Activated CD4-positive, CD25-positive, alpha-beta regulatory T cell treated with anti-CD3 and anti-CD28 coated beads, Interleukin-2, amount 50 U/mL, for 24 hours (primary cell): ENCODE results near the gene PTGR2.
"Not testable (repeated sequence)": the region's sequence is repeated elsewhere in the genome, so short reads cannot be mapped to it uniquely, and the experiment has no call there.

Experiments
- ATAC-seq, 2 donors: fragments of 150-1000 bp; cut with Tn5 transposase; one replicate each; pipeline ENCODE4 v1.10.0; 2021; ENCODE audit warnings: mild to moderate bottlenecking in 1 of 2, moderate library complexity in 1 of 2

PTGR2 gene

GRCh38 chr14:73833530-73834260 lies 17.9 kb upstream of the PTGR2 start:
- no peak for ATAC-seq

- ATAC-seq = no peak
These were observed 17.4 kb upstream of the PTGR2 start for GRCh38 chr14:73834261-73834625.

- ATAC-seq = not testable (repeated sequence)
These were observed 13.2 kb upstream of the PTGR2 start for GRCh38 chr14:73838293-73839034.

GRCh38 chr14:73842201-73842600 lies 9.4 kb upstream of the PTGR2 start:
- ATAC-seq = no peak

- ATAC-seq = no peak
These were observed 8.8 kb upstream of the PTGR2 start for GRCh38 chr14:73842851-73843250.

- ATAC-seq = no peak
These were observed 8.3 kb upstream of the PTGR2 start for GRCh38 chr14:73843296-73843695.

GRCh38 chr14:73846947-73847346 lies 4.7 kb upstream of the PTGR2 start:
- ATAC-seq = no peak

- no peak for ATAC-seq
These were observed 631 bp upstream of the PTGR2 start for GRCh38 chr14:73851000-73851399.

- no peak for ATAC-seq
These were observed 7.5 kb downstream of the PTGR2 start for GRCh38 chr14:73859145-73859544.

GRCh38 chr14:73861073-73861472 lies 9.4 kb downstream of the PTGR2 start:
- ATAC-seq = no peak

GRCh38 chr14:73862480-73862879 lies 10.8 kb downstream of the PTGR2 start:
- no peak for ATAC-seq

- ATAC-seq = no peak
These were observed 11.6 kb downstream of the PTGR2 start for GRCh38 chr14:73863209-73863608.

- no peak for ATAC-seq
These were observed 14.0 kb downstream of the PTGR2 start for GRCh38 chr14:73865534-73866113.

- ATAC-seq = not testable (repeated sequence)
These were observed 18.1 kb downstream of the PTGR2 start for GRCh38 chr14:73869754-73870153.

- ATAC-seq = no peak
These were observed 19.0 kb downstream of the PTGR2 start for GRCh38 chr14:73870525-73871235.

- no peak for ATAC-seq
These were observed 22.0 kb downstream of the PTGR2 start for GRCh38 chr14:73873660-73874059.

GRCh38 chr14:73877790-73878189 lies 26.2 kb downstream of the PTGR2 start:
- ATAC-seq = no peak

GRCh38 chr14:73878436-73878835 lies 26.8 kb downstream of the PTGR2 start:
- ATAC-seq = no peak

- no peak for ATAC-seq
These were observed 27.4 kb downstream of the PTGR2 start for GRCh38 chr14:73879027-73879426.

- ATAC-seq = no peak
These were observed 33.0 kb downstream of the PTGR2 start for GRCh38 chr14:73884438-73885190.

GRCh38 chr14:73886449-73887317 lies 35.1 kb downstream of the PTGR2 start, which contains the start of gene ZNF410:
Gene ZNF410 (plus strand): TSS chr14:73886859. CDS start chr14:73892176, 5,317 bp downstream.
- ATAC-seq = peak; percentile 99

- no peak for ATAC-seq
These were observed 35.6 kb downstream of the PTGR2 start for GRCh38 chr14:73887318-73887616.
